OCI-LY7 (cell line): ENCODE data around the gene DDX52. TPM values are rescaled to one million over a fixed set of nuclear protein-coding genes. Genes with fewer than 3 reads are reported as not detected.

Experiments used
- Bru-seq: library from RNA; stranded (reverse); fragments of 400-500 nt; gene quantifications from one replicate; lab custom pipeline; 2021; lab: Mats Ljungman, UMichigan
- BruChase-seq, 2 experiments: library from RNA; stranded (reverse); fragments of 400-500 nt; gene quantifications; one replicate each; lab custom pipeline; 2021; lab: Mats Ljungman, UMichigan
- BruUV-seq: library from RNA; stranded (reverse); fragments of 400-500 nt; replicated peaks from 2 replicates; lab custom pipeline; 2021; lab: Mats Ljungman, UMichigan
- CTCF ChIA-PET: fragments of 300-600 bp; sonication (Branson Sonifier 250); formaldehyde crosslinking; loops from one replicate; lab custom pipeline; 2022; ENCODE audit warnings: antibody characterized with exemption; ENCODE audit not compliant: unreplicated experiment; lab: Charles Lee
- POLR2A ChIA-PET: fragments of 300-600 bp; sonication (Branson Sonifier 250); formaldehyde crosslinking; loops from one replicate; lab custom pipeline; 2022; ENCODE audit warnings: antibody characterized with exemption; lab: Charles Lee
- DNase-seq: peaks from one replicate; pipeline ENCODE4 v3.0.0-alpha.2; 2015; ENCODE audit warnings: low spot score
- H2AFZ ChIP-seq: fragments of 200-600 bp; sonication (generic), shearing (Covaris generic); 2 replicates; pipeline ENCODE4 v1.6.1; 2014; ENCODE audit warnings: mild to moderate bottlenecking, antibody characterized with exemption, low read length, moderate library complexity
- H3K27ac ChIP-seq: fragments of 200-600 bp; sonication (generic); 2 replicates; pipeline ENCODE4 v1.5.1; 2014; ENCODE audit warnings: mixed run types, low read depth, mild to moderate bottlenecking, moderate library complexity, low read length, inconsistent platforms; ENCODE audit not compliant: poor library complexity, severe bottlenecking
- H3K36me3 ChIP-seq: fragments of 200-600 bp; sonication (generic); 2 replicates; pipeline ENCODE4 v1.6.1; 2014; ENCODE audit warnings: mild to moderate bottlenecking, antibody characterized with exemption, low read length, moderate library complexity, mixed read lengths; ENCODE audit not compliant: insufficient read depth
- H3K4me1 ChIP-seq: fragments of 200-600 bp; sonication (generic); 2 replicates; pipeline ENCODE4 v1.5.1; 2014; ENCODE audit warnings: mild to moderate bottlenecking, low read length; ENCODE audit not compliant: insufficient read depth, poor library complexity, severe bottlenecking
- H3K4me2 ChIP-seq: fragments of 200-600 bp; sonication (generic); 2 replicates; pipeline ENCODE4 v1.6.1; 2014; ENCODE audit warnings: mild to moderate bottlenecking, low read length
- H3K4me3 ChIP-seq: fragments of 200-600 bp; sonication (generic); 2 replicates; pipeline ENCODE4 v1.5.1; 2014; ENCODE audit warnings: mild to moderate bottlenecking, low read depth, low read length; ENCODE audit not compliant: poor library complexity, severe bottlenecking
- H3K79me2 ChIP-seq: fragments of 200-600 bp; sonication (generic); 2 replicates; pipeline ENCODE4 v1.6.1; 2016; ENCODE audit warnings: low read depth, mild to moderate bottlenecking, low read length, moderate library complexity, mixed read lengths; ENCODE audit not compliant: insufficient read depth
- H3K9me2 ChIP-seq: fragments of 200-600 bp; sonication (generic); 2 replicates; pipeline ENCODE4 v1.6.1; 2016; ENCODE audit warnings: mild to moderate bottlenecking, low read length, mixed read lengths; ENCODE audit not compliant: insufficient read depth
- H3K9me3 ChIP-seq: fragments of 200-600 bp; sonication (generic); 2 replicates; pipeline ENCODE4 v1.6.1; 2014; ENCODE audit warnings: mild to moderate bottlenecking, mixed run types, low read length, mixed read lengths
- H4K20me1 ChIP-seq: fragments of 200-600 bp; sonication (generic); 2 replicates; pipeline ENCODE4 v1.6.1; 2014; ENCODE audit warnings: mild to moderate bottlenecking, antibody characterized with exemption, low read length, moderate library complexity, mixed read lengths; ENCODE audit not compliant: insufficient read depth
- EZH2phosphoT487 ChIP-seq: fragments of 200-600 bp; sonication (generic); IDR thresholded peaks from 2 replicates; pipeline ENCODE4 v1.6.1; 2018; ENCODE audit warnings: low read depth, borderline replicate concordance, mild to moderate bottlenecking, mixed run types, antibody characterized with exemption, low read length, moderate library complexity, mixed read lengths
- intact Hi-C: fragments of 100-400 bp; cut with micrococcal nuclease; formaldehyde crosslinking; loops from one replicate; pipeline ENCODE4 v1.10.0; 2022; ENCODE audit not compliant: unreplicated experiment
- long read RNA-seq: library from polyadenylated mRNA; stranded (forward); transcript quantifications from one replicate; pipeline ENCODE4 v2.0.0, GENCODE V29; 2022
- total RNA-seq, 2 experiments: library from RNA; depleted of rRNA in 1 of 2; stranded (reverse); fragments of >200 nt in 1 of 2; shearing (Covaris generic) in 1 of 2; gene quantifications; 2 replicates each; pipeline ENCODE4 v1.2.3, GENCODE V29; 2014 to 2022
- TF ChIP-seq, protein P1 (sequence below): fragments of 200-600 bp; sonication (generic); conservative IDR thresholded peaks from 2 replicates; pipeline ENCODE4 v1.5.1; 2014; ENCODE audit warnings: mild to moderate bottlenecking, antibody characterized with exemption, low read length, moderate library complexity, mixed read lengths

The DDX52 gene, protein sequence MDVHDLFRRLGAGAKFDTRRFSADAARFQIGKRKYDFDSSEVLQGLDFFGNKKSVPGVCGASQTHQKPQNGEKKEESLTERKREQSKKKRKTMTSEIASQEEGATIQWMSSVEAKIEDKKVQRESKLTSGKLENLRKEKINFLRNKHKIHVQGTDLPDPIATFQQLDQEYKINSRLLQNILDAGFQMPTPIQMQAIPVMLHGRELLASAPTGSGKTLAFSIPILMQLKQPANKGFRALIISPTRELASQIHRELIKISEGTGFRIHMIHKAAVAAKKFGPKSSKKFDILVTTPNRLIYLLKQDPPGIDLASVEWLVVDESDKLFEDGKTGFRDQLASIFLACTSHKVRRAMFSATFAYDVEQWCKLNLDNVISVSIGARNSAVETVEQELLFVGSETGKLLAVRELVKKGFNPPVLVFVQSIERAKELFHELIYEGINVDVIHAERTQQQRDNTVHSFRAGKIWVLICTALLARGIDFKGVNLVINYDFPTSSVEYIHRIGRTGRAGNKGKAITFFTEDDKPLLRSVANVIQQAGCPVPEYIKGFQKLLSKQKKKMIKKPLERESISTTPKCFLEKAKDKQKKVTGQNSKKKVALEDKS
- total RNA-seq (2014; rRNA removed; shearing (Covaris generic)) (14.2 and 18.1 TPM in 2 replicates), total RNA-seq (2022) (30.6 and 35.2 TPM in 2 replicates), Bru-seq, nascent RNA (percentile 80 among the genes with signal in this experiment), BruChase-seq, experiment 1, labeled RNA remaining after a 6-hour chase (percentile 79 among the genes with signal in this experiment), BruChase-seq, experiment 2, labeled RNA remaining after a 2-hour chase (percentile 86 among the genes with signal in this experiment)
- long read RNA-seq, full-length matches to known transcripts, result 79 of 113 reads
- long read RNA-seq, partial matches to known transcripts, result 20 of 113 reads
- long read RNA-seq, other reads (novel, unspliced or antisense), result 14 of 113 reads

DNA sequence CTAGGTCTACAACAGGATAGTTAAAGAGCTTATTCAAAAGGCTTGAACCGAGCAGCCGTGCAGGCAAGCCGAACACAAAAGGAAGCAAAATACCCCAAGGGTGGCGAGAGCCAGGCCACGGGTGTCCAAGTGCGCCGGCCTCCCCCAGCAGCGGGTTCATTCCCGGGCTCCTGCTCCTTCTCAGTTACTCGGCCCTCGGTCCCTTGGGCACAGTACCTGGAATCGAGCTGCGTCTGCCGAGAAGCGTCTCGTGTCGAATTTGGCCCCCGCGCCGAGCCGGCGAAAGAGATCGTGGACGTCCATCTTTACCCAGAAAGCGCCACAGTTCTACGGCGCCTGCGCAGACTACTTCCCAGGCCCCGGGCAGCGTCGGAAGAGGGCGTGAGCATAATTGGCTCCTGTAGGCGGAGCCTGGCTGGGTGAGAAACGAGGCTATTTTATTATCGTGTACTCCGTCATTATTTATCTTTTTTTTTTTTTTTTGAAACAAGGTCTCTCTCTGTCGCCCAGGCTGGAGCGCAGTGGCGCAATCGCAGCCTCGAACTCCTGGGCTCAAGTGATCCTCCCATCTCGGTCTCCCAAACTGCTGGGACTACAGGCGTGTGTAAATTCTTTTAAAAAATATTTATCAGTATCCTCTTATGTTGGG is at the start of gene DDX52:
Gene DDX52, minus strand, starts transcription at position 329 of the 649 bp plus-strand sequence. Its CDS starts 26 bp downstream, at position 303.
- no TSS peak for BruUV-seq
- peak; percentile 92 for DNase-seq
- intact Hi-C loops, result no loop called here
- Histone ChIP-seq H4K20me1 (no peaks in the 10 kb centered on the region), H3K27ac (peak within 1 kb of the TSS; percentile 47), H3K9me3 (no peaks in the 10 kb centered on the region), H3K4me1 (peaks cover 17% of the 10 kb centered on the region), H3K36me3 (peaks cover 36% of the 10 kb centered on the region), H3K4me3 (peak within 1 kb of the TSS; percentile 98), H2AFZ (peak within 1 kb of the TSS; percentile 99), H3K9me2 (no peaks in the 10 kb centered on the region), H3K4me2 (peak within 1 kb of the TSS; percentile 98), H3K79me2 (peaks cover 35% of the 10 kb centered on the region)
- POLR2A ChIA-PET, result no interaction called here
- no peak for TF ChIP-seq EZH2phosphoT487
- TF ChIP-seq, protein P1, sequence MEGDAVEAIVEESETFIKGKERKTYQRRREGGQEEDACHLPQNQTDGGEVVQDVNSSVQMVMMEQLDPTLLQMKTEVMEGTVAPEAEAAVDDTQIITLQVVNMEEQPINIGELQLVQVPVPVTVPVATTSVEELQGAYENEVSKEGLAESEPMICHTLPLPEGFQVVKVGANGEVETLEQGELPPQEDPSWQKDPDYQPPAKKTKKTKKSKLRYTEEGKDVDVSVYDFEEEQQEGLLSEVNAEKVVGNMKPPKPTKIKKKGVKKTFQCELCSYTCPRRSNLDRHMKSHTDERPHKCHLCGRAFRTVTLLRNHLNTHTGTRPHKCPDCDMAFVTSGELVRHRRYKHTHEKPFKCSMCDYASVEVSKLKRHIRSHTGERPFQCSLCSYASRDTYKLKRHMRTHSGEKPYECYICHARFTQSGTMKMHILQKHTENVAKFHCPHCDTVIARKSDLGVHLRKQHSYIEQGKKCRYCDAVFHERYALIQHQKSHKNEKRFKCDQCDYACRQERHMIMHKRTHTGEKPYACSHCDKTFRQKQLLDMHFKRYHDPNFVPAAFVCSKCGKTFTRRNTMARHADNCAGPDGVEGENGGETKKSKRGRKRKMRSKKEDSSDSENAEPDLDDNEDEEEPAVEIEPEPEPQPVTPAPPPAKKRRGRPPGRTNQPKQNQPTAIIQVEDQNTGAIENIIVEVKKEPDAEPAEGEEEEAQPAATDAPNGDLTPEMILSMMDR, result no peak
- CTCF ChIA-PET, result no interaction called here

DNA sequence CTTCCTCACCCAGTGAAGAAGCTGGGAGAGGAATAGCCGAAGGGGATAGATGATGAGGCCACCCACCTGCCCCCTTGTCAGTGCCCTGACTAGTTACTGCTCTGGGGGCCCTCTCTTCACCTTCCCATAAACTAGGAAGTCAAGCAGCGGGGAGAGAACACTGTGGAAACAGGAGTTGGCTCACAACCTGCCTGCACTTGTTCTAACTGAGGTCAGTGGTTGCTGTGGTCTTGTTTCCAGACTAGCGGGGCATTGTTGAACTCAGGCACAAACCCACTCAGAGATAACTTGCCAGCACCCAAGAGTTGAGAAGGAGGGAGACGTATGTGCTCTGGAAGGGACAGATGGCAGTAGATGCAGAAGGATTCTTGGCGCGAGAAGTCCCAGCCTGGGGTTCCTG is 48.6 kb upstream of the DDX52 start:
- CTCF ChIA-PET, result no interaction called here

More for the DNA sequence above, 48.6 kb upstream of the DDX52 start:
- H4K20me1 ChIP-seq, result no peaks in the 10 kb centered on the region
- H2AFZ ChIP-seq, result no peak overlapping the region
- no peak overlapping the region for H3K4me3 ChIP-seq
- DNase-seq, result no peak
- H3K4me2 ChIP-seq, result no peak overlapping the region
- H3K9me2 ChIP-seq, result no peaks in the 10 kb centered on the region
- intact Hi-C loops, result no loop called here
- no peaks in the 10 kb centered on the region for H3K9me3 ChIP-seq
- no TSS peak for BruUV-seq
- TF ChIP-seq, protein P1, result no peak
- no peak for TF ChIP-seq EZH2phosphoT487
- H3K79me2 ChIP-seq, result no peaks in the 10 kb centered on the region
- no peaks in the 10 kb centered on the region for H3K36me3 ChIP-seq
- H3K4me1 ChIP-seq, result no peaks in the 10 kb centered on the region
- POLR2A ChIA-PET, result no interaction called here
- no peak overlapping the region for H3K27ac ChIP-seq
